Osteocyte (in vitro differentiated cells): Measurements from ENCODE around the gene CARD18. TPM values are rescaled to one million over a fixed set of nuclear protein-coding genes. Genes with fewer than 3 reads are reported as not detected.
"Not testable (repeated sequence)": the region's sequence is repeated elsewhere in the genome, so short reads cannot be mapped to it uniquely, and the experiment has no call there.

ENCODE experiments used
- DNase-seq: peaks from one replicate; pipeline ENCODE4 v3.0.0; 2021; ENCODE audit warnings: mixed read lengths; ENCODE audit not compliant: unreplicated experiment; ENCODE audit errors: extremely low spot score
- H3K27ac Mint-ChIP-seq: one replicate; pipeline ENCODE4 v1.8.0; 2021; ENCODE audit warnings: mild to moderate bottlenecking, mixed read lengths; ENCODE audit not compliant: unreplicated experiment
- H3K27me3 Mint-ChIP-seq: one replicate; pipeline ENCODE4 v1.8.0; 2021; ENCODE audit warnings: mixed read lengths; ENCODE audit not compliant: unreplicated experiment
- H3K36me3 Mint-ChIP-seq: one replicate; pipeline ENCODE4 v1.8.0; 2021; ENCODE audit warnings: mixed read lengths; ENCODE audit not compliant: unreplicated experiment
- H3K4me1 Mint-ChIP-seq: one replicate; pipeline ENCODE4 v1.8.0; 2021; ENCODE audit warnings: mixed read lengths; ENCODE audit not compliant: unreplicated experiment
- H3K4me3 Mint-ChIP-seq: one replicate; pipeline ENCODE4 v1.8.0; 2021; ENCODE audit warnings: mild to moderate bottlenecking, moderate library complexity, mixed read lengths; ENCODE audit not compliant: unreplicated experiment
- H3K9me3 Mint-ChIP-seq: one replicate; pipeline ENCODE4 v1.8.0; 2021; ENCODE audit warnings: mixed read lengths; ENCODE audit not compliant: unreplicated experiment
- total RNA-seq: library from RNA; stranded (reverse); gene quantifications from 2 replicates; pipeline ENCODE4 v1.2.1, GENCODE V29; 2021
- TF ChIP-seq, protein P1 (sequence below): fragments of 200-600 bp; sonication (generic); IDR thresholded peaks from 2 replicates; pipeline ENCODE4 v1.5.0; 2021; ENCODE audit warnings: antibody characterized with exemption, mild to moderate bottlenecking, moderate library complexity

The CARD18 gene
- total RNA-seq, 1 donor from 2014 or later, result not detected

DNA sequence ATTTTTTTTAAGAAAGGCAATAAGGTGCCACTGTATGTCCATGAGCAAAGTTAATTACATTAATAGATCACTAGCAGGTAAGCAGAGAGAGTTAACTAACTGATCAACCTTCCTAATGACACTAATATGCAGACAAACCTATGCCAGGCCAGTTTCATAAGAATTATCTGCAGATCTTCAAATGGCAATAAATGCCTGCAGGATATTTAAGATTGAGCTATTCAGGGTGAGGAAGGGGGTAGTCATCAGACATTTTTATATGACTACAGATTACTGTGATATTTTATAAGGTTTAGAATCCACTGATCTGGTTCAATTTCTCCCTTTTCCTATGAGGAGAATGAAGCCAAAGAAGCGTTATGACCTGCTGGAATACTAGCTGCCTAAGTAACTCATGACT is 30.2 kb downstream of the CARD18 start:
- no peaks in the 10 kb centered on the region for H3K36me3 Mint-ChIP-seq
- peaks cover 2% of the 10 kb centered on the region for H3K4me1 Mint-ChIP-seq
- no peak for DNase-seq
- H3K27me3 Mint-ChIP-seq, result peaks cover 3% of the 10 kb centered on the region
- TF ChIP-seq, protein P1, sequence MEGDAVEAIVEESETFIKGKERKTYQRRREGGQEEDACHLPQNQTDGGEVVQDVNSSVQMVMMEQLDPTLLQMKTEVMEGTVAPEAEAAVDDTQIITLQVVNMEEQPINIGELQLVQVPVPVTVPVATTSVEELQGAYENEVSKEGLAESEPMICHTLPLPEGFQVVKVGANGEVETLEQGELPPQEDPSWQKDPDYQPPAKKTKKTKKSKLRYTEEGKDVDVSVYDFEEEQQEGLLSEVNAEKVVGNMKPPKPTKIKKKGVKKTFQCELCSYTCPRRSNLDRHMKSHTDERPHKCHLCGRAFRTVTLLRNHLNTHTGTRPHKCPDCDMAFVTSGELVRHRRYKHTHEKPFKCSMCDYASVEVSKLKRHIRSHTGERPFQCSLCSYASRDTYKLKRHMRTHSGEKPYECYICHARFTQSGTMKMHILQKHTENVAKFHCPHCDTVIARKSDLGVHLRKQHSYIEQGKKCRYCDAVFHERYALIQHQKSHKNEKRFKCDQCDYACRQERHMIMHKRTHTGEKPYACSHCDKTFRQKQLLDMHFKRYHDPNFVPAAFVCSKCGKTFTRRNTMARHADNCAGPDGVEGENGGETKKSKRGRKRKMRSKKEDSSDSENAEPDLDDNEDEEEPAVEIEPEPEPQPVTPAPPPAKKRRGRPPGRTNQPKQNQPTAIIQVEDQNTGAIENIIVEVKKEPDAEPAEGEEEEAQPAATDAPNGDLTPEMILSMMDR, result no peak
- H3K27ac Mint-ChIP-seq, result no peak overlapping the region
- H3K9me3 Mint-ChIP-seq, result no peaks in the 10 kb centered on the region
- H3K4me3 Mint-ChIP-seq, result no peak overlapping the region

DNA sequence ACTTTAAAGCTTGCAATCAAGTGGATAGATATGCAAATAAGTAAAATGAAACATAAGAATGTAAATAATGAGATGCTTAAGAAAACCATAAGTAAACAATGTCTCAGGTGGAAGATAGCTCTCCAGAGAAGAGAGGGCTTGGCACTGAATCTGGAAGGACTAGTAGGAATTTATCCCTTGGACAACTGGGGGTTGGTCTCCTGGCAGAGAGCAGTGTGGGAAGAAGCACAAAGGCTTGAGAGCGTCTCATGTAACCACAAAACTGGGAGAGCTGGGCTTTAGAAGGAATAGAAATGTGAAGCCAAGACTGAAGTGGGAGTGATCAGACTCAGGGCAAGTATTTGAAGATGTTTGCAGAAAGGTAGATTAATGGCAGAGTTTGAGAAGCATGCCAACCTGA is 31.3 kb downstream of the CARD18 start:
- Mint-ChIP-seq H3K4me3 (no peak overlapping the region), H3K36me3 (no peaks in the 10 kb centered on the region), H3K27me3 (peaks cover 3% of the 10 kb centered on the region), H3K4me1 (peaks cover 2% of the 10 kb centered on the region), H3K9me3 (no peaks in the 10 kb centered on the region), H3K27ac (no peak overlapping the region)
- DNase-seq, result no peak
- TF ChIP-seq, protein P1, result no peak

DNA sequence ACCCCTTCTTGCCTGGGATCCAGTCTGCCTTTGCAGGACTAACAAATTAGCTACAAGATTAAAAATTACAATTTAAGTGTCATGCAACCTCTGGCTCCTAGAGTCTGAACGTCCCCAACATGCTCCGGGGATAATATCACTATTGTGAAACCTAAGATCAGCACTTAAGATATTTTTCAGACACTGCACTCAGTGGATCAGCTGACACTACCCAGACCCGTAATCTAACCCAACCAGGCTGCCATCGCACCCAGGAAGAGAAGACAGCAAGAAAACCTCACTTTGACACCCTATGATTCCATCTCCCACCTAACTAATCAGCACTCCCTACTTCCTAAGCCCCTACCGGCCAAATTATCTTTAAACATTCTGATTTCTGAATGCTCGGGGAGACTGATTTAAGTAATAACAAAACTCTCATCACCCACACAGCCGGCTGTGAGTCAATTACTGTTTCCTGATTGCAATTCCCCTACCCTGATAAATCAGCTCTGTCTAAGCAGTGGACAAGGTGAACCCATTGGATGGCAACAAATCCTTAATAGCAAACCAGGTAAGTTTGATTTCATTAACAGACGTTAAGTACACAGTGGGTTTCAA is 32.2 kb downstream of the CARD18 start:
- H3K27me3 Mint-ChIP-seq, H3K36me3 Mint-ChIP-seq, H3K4me1 Mint-ChIP-seq, H3K4me3 Mint-ChIP-seq, H3K9me3 Mint-ChIP-seq, DNase-seq, H3K27ac Mint-ChIP-seq: not testable (repeated sequence)

DNA sequence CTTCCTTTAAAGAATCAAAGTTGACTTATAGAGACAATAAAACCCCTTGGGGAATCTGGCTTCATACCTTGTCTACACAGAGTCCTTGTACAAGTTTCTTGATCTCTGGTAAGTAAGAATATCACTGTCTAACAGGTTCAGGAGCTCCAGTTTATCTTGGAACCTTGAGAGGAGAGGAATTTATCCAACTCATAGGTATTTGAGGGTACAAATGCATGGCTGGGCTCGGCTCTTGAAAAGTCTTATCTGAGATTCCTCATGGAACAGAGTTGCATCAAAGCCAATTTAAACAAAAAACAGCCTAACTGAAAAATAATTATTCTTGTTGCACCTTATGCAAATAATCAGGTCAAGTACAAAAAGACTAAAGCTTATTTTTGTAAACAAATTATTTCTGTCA is 33.4 kb downstream of the CARD18 start:
- Mint-ChIP-seq H3K27me3 (peaks cover 3% of the 10 kb centered on the region), H3K4me3 (no peak overlapping the region), H3K27ac (no peak overlapping the region), H3K9me3 (no peaks in the 10 kb centered on the region), H3K4me1 (peaks cover 2% of the 10 kb centered on the region), H3K36me3 (no peaks in the 10 kb centered on the region)
- no peak for DNase-seq
- TF ChIP-seq, protein P1, result no peak

DNA sequence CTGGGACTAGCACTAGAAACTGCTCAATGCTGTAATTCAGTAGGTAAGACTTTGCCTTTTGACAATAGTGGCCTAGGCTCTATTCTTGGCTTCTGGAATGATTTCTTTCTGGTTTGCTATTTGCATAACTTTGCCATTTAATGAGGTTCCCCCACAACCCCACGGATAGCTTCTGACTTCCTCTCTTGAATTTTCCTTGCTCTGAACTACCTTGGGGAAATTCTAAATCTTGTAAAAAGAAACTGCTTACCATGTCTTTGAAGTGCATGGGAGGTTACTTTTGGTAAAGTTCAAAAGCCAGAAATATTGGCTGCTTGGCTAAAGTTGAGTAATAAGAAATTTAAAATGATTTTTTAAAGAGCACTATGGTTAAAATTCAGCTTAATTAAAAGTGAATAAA is 35.3 kb downstream of the CARD18 start:
- no peak for DNase-seq
- Mint-ChIP-seq H3K4me1 (no peaks in the 10 kb centered on the region), H3K27ac (no peak overlapping the region), H3K27me3 (no peaks in the 10 kb centered on the region), H3K4me3 (no peak overlapping the region), H3K36me3 (no peaks in the 10 kb centered on the region), H3K9me3 (no peaks in the 10 kb centered on the region)
- TF ChIP-seq, protein P1, result no peak

DNA sequence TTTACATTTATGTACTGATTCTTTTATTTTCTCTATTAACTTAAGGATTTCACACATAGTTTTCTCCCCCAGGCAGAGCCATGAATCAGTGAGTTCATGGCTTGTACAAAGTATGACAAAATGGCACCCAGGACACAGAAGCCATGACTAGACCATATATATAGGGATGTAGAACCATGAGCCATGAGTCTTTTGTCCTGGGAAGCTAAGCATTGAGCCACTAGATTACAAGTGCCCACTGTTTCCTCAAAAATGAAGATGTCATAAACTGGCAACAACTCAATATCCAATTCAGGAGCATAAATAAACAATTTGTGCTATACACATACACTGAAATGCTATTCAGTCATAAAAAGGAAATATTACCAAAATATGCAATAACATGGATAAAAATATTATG is 36.2 kb downstream of the CARD18 start:
- no peak overlapping the region for H3K27ac Mint-ChIP-seq
- H3K27me3 Mint-ChIP-seq, result no peaks in the 10 kb centered on the region
- no peak overlapping the region for H3K4me3 Mint-ChIP-seq
- DNase-seq, result no peak
- no peaks in the 10 kb centered on the region for H3K9me3 Mint-ChIP-seq
- H3K36me3 Mint-ChIP-seq, result no peaks in the 10 kb centered on the region
- no peaks in the 10 kb centered on the region for H3K4me1 Mint-ChIP-seq
- TF ChIP-seq, protein P1, result no peak

DNA sequence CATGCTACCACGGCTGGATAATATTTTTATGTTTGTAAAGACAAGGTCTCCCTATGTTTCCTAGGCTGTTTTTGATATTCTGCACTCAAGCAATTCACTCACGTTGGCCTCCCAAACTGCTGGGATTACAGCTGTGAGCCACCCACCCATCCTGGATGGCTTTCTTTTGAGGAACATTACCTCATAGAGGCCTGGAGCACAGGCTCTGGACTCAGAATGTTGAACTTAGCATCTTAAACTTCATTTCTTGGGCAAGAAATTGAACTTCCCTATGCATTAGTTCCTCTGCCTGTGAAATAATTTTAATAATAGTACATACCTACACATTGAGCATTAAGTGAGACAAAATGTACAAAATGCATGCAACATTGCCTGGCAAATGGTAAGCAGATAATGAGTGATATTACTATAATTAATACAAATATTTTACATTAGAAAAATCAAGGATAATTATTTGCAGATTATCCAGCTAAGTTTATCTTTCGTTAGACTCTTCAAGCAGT is 37.4 kb downstream of the CARD18 start:
- H3K4me3 Mint-ChIP-seq, H3K27me3 Mint-ChIP-seq, H3K36me3 Mint-ChIP-seq, DNase-seq, H3K27ac Mint-ChIP-seq, H3K4me1 Mint-ChIP-seq, H3K9me3 Mint-ChIP-seq: not testable (repeated sequence)
